Activated CD4-positive, alpha-beta T cell treated with anti-CD3 and anti-CD28 coated beads for 36 hours (primary cell): ENCODE results near the gene RABL6. TPM values are rescaled to one million over a fixed set of nuclear protein-coding genes. Genes with fewer than 3 reads are reported as not detected.

Experiments used
- ATAC-seq: fragments of 200-7000 bp; cut with Tn5 transposase; one replicate; pipeline ENCODE4 v1.10.0; 2021; ENCODE audit warnings: mild to moderate bottlenecking, moderate library complexity
- CTCF ChIA-PET: fragments of 350-600 bp; sonication (Branson Sonifier 250); formaldehyde crosslinking; loops from one replicate; lab custom pipeline; 2021; ENCODE audit warnings: antibody characterized with exemption; lab: Charles Lee
- POLR2A ChIA-PET: fragments of 350-600 bp; sonication (Branson Sonifier 250); formaldehyde crosslinking; loops from one replicate; lab custom pipeline; 2021; ENCODE audit warnings: antibody characterized with exemption, inconsistent platforms; lab: Charles Lee
- DNase-seq: peaks from one replicate; pipeline ENCODE4 v3.0.0-alpha.2; 2020
- H3K27ac Mint-ChIP-seq: one replicate; pipeline ENCODE4 v1.8.0; 2021; ENCODE audit warnings: mixed read lengths
- H3K27me3 Mint-ChIP-seq: one replicate; pipeline ENCODE4 v1.8.0; 2021; ENCODE audit warnings: mixed read lengths
- H3K36me3 Mint-ChIP-seq: one replicate; pipeline ENCODE4 v1.8.0; 2021; ENCODE audit warnings: low read depth, mixed read lengths
- H3K4me1 Mint-ChIP-seq: one replicate; pipeline ENCODE4 v1.8.0; 2021; ENCODE audit warnings: mixed read lengths
- H3K4me3 Mint-ChIP-seq: one replicate; pipeline ENCODE4 v1.8.0; 2021; ENCODE audit warnings: mild to moderate bottlenecking, moderate library complexity, mixed read lengths
- H3K9me3 Mint-ChIP-seq: one replicate; pipeline ENCODE4 v1.8.0; 2021; ENCODE audit warnings: low read depth, mixed read lengths
- intact Hi-C, 2 experiments: fragments of 100-400 bp; cut with DNase I in 1 of 2; cut with micrococcal nuclease in 1 of 2; formaldehyde crosslinking; loops; one replicate each; pipeline versions ENCODE4 v1.14.2 to v1.15.1; 2022 to 2024; cut with DNase I, micrococcal nuclease
- total RNA-seq, 2 experiments: library from RNA; stranded (reverse); gene quantifications; one replicate each; pipeline ENCODE4 v1.2.3, GENCODE V29; 2021

The RABL6 gene
- total RNA-seq, 2 experiments from 2014 or later: 66.2 to 71.8 TPM

- intact Hi-C loops: loop anchor here (1.0 to 10.0 kb wide), 24 partner anchors 16 to 487 kb away; partner anchors contain the start of genes FBXW5 (in 2 of the 2), TMEM141 (in 2 of the 2), TRAF2 (in 2 of the 2) and ABCA2 (in 1 of the 2)
- POLR2A ChIA-PET: no interaction called here
- CTCF ChIA-PET: interaction anchor here (0.7 to 1.0 kb wide), 2 partner anchors 8 to 35 kb away, joined by 3 read pairs; partner anchors contain the start of gene AJM1
- Mint-ChIP-seq H3K4me3 (peak overlapping the region; percentile 93), H3K27ac (peak overlapping the region; percentile 75), H3K36me3 (peaks cover 5% of the 10 kb centered on the region), H3K9me3 (no peaks in the 10 kb centered on the region), H3K4me1 (peaks cover 8% of the 10 kb centered on the region), H3K27me3 (peaks cover 11% of the 10 kb centered on the region)
- DNase-seq: no peak
- ATAC-seq: no peak
These were observed 42.5 kb downstream of the RABL6 start for GRCh38 chr9:136849960-136850865.

GRCh38 chr9:136850866-136851775 lies 43.4 kb downstream of the RABL6 start:
- H3K9me3 Mint-ChIP-seq: no peaks in the 10 kb centered on the region
- no peak overlapping the region for H3K4me3 Mint-ChIP-seq
- ChIA-PET POLR2A (no interaction called here), CTCF (interaction anchor here (0.7 to 1.0 kb wide), 2 partner anchors 9 to 36 kb away, joined by 3 read pairs; partner anchors contain the start of gene AJM1)
- no peak for ATAC-seq
- no peak for DNase-seq
- peaks cover 8% of the 10 kb centered on the region for H3K4me1 Mint-ChIP-seq
- peaks cover 8% of the 10 kb centered on the region for H3K27me3 Mint-ChIP-seq
- intact Hi-C loops: no loop called here
- H3K27ac Mint-ChIP-seq: no peak overlapping the region
- peaks cover 5% of the 10 kb centered on the region for H3K36me3 Mint-ChIP-seq

GRCh38 chr9:136851941-136852663 lies 44.4 kb downstream of the RABL6 start, which contains the start of gene MAMDC4:
Gene MAMDC4, plus strand, starts transcription at chr9:136852346. Its CDS starts 71 bp downstream, at chr9:136852417.
- ChIA-PET CTCF (no interaction called here), POLR2A (no interaction called here)
- peak; percentile 13 for DNase-seq
- no peak for ATAC-seq
- H3K27me3 Mint-ChIP-seq: peaks cover 3% of the 10 kb centered on the region
- H3K4me1 Mint-ChIP-seq: peaks cover 8% of the 10 kb centered on the region
- intact Hi-C loops: no loop called here
- no peak within 1 kb of the TSS for H3K4me3 Mint-ChIP-seq
- H3K36me3 Mint-ChIP-seq: peaks cover 5% of the 10 kb centered on the region
- no peak within 1 kb of the TSS for H3K27ac Mint-ChIP-seq
- H3K9me3 Mint-ChIP-seq: no peaks in the 10 kb centered on the region

- no peaks in the 10 kb centered on the region for H3K27me3 Mint-ChIP-seq
- intact Hi-C loops: no loop called here
- no peak overlapping the region for H3K4me3 Mint-ChIP-seq
- peaks cover 5% of the 10 kb centered on the region for H3K36me3 Mint-ChIP-seq
- no peak overlapping the region for H3K27ac Mint-ChIP-seq
- ChIA-PET POLR2A (no interaction called here), CTCF (interaction anchor here (0.5 kb wide), 1 partner anchor 404 kb away, joined by 3 read pairs; no protein-coding TSS in a partner anchor)
- H3K9me3 Mint-ChIP-seq: no peaks in the 10 kb centered on the region
- H3K4me1 Mint-ChIP-seq: peaks cover 3% of the 10 kb centered on the region
- ATAC-seq: no peak
- DNase-seq: peak; percentile 6
These were observed 45.2 kb downstream of the RABL6 start for GRCh38 chr9:136852664-136853595.

GRCh38 chr9:136853596-136854112 lies 45.9 kb downstream of the RABL6 start:
- no peaks in the 10 kb centered on the region for H3K9me3 Mint-ChIP-seq
- ChIA-PET POLR2A (no interaction called here), CTCF (interaction anchor here (0.5 kb wide), 1 partner anchor 403 kb away, joined by 3 read pairs; no protein-coding TSS in a partner anchor)
- DNase-seq (peak; percentile 25), ATAC-seq (no peak)
- intact Hi-C loops: no loop called here
- H3K27me3 Mint-ChIP-seq: no peaks in the 10 kb centered on the region
- no peak overlapping the region for H3K27ac Mint-ChIP-seq
- H3K4me1 Mint-ChIP-seq: peaks cover 2% of the 10 kb centered on the region
- H3K4me3 Mint-ChIP-seq: no peak overlapping the region
- peaks cover 5% of the 10 kb centered on the region for H3K36me3 Mint-ChIP-seq

- DNase-seq: peak; percentile 5
- Mint-ChIP-seq H3K9me3 (no peaks in the 10 kb centered on the region), H3K27me3 (no peaks in the 10 kb centered on the region), H3K36me3 (peaks cover 5% of the 10 kb centered on the region), H3K27ac (no peak overlapping the region), H3K4me1 (peaks cover 2% of the 10 kb centered on the region), H3K4me3 (no peak overlapping the region)
- CTCF ChIA-PET: no interaction called here
- POLR2A ChIA-PET: no interaction called here
- no peak for ATAC-seq
- intact Hi-C loops: no loop called here
These were observed 46.5 kb downstream of the RABL6 start for GRCh38 chr9:136854113-136854841.

GRCh38 chr9:136854842-136855460 lies 47.2 kb downstream of the RABL6 start:
- intact Hi-C loops: no loop called here
- H3K27ac Mint-ChIP-seq: no peak overlapping the region
- no peaks in the 10 kb centered on the region for H3K9me3 Mint-ChIP-seq
- ChIA-PET CTCF (no interaction called here), POLR2A (interaction anchor here (0.6 kb wide), 1 partner anchor 128 kb away, joined by 5 read pairs; no protein-coding TSS in a partner anchor)
- H3K36me3 Mint-ChIP-seq: peaks cover 5% of the 10 kb centered on the region
- no peaks in the 10 kb centered on the region for H3K27me3 Mint-ChIP-seq
- no peak overlapping the region for H3K4me3 Mint-ChIP-seq
- ATAC-seq (no peak), DNase-seq (no peak)
- no peaks in the 10 kb centered on the region for H3K4me1 Mint-ChIP-seq

- Mint-ChIP-seq H3K36me3 (peaks cover 4% of the 10 kb centered on the region), H3K4me1 (no peaks in the 10 kb centered on the region)
- POLR2A ChIA-PET: interaction anchor here (0.6 kb wide), 1 partner anchor 129 kb away, joined by 5 read pairs; no protein-coding TSS in a partner anchor
These were observed 47.8 kb downstream of the RABL6 start for GRCh38 chr9:136855461-136856078.

GRCh38 chr9:136856079-136856476 lies 48.3 kb downstream of the RABL6 start:
- ATAC-seq: no peak
- H3K4me3 Mint-ChIP-seq: no peak overlapping the region
- peaks cover 2% of the 10 kb centered on the region for H3K36me3 Mint-ChIP-seq
- no peaks in the 10 kb centered on the region for H3K9me3 Mint-ChIP-seq
- H3K27ac Mint-ChIP-seq: no peak overlapping the region
- intact Hi-C loops: no loop called here
- CTCF ChIA-PET: interaction anchor here (0.6 to 1.3 kb wide), 3 partner anchors 11 to 566 kb away, joined by 3 to 4 read pairs (median 3); no protein-coding TSS in a partner anchor
- no peak for DNase-seq
- H3K4me1 Mint-ChIP-seq: no peaks in the 10 kb centered on the region
- POLR2A ChIA-PET: no interaction called here
- H3K27me3 Mint-ChIP-seq: no peaks in the 10 kb centered on the region

More at GRCh38 chr9:136855461-136856078, 47.8 kb downstream of the RABL6 start:
- H3K9me3 Mint-ChIP-seq: no peaks in the 10 kb centered on the region
- no peak overlapping the region for H3K27ac Mint-ChIP-seq
- no peak overlapping the region for H3K4me3 Mint-ChIP-seq
- CTCF ChIA-PET: interaction anchor here (0.6 to 1.3 kb wide), 2 partner anchors 35 to 567 kb away, joined by 3 to 4 read pairs; no protein-coding TSS in a partner anchor
- intact Hi-C loops: no loop called here
- DNase-seq (no peak), ATAC-seq (no peak)
- H3K27me3 Mint-ChIP-seq: no peaks in the 10 kb centered on the region
